Measurements from ENCODE around the gene IFI35. TPM values are rescaled to one million over a fixed set of nuclear protein-coding genes. Genes with fewer than 3 reads are reported as not detected.

IFI35 gene
- total RNA-seq = 2.1 and 10.4 TPM in 2 replicates

GRCh38 chr17:43006639-43007551 lies at the start of gene IFI35:
Gene IFI35, plus strand, starts transcription at chr17:43006784. Its CDS starts 164 bp downstream, at chr17:43006948.

GRCh38 chr17:42964161-42964932 lies 42.2 kb upstream of the IFI35 start, which contains the start of gene AARSD1:
Gene AARSD1, minus strand, starts transcription at chr17:42964454. Its CDS starts 14 bp downstream, at chr17:42964440.

GRCh38 chr17:42979511-42980273 lies 26.9 kb upstream of the IFI35 start, which contains the start of gene PTGES3L:
Gene PTGES3L, minus strand, starts transcription at chr17:42980080. Its CDS starts 27 bp downstream, at chr17:42980053.

GRCh38 chr17:42980274-42980765 lies 26.3 kb upstream of the IFI35 start, which contains the start of gene RUNDC1:
Gene RUNDC1, plus strand, starts transcription at chr17:42980565. Its CDS starts 12 bp downstream, at chr17:42980577.

GRCh38 chr17:42997984-42998938 lies 8.3 kb upstream of the IFI35 start, which contains the start of gene RPL27:
Gene RPL27, plus strand, starts transcription at chr17:42998419. Its CDS starts 332 bp downstream, at chr17:42998751.

GRCh38 chr17:43021741-43022512 lies 15.3 kb downstream of the IFI35 start, which contains the start of gene VAT1:
Gene VAT1, minus strand, starts transcription at chr17:43022385. Its CDS starts 63 bp downstream, at chr17:43022322.

GRCh38 chr17:43024407-43025289 lies 18.1 kb downstream of the IFI35 start, which contains the start of gene RND2:
Gene RND2, plus strand, starts transcription at chr17:43025231. Its CDS starts 117 bp downstream, at chr17:43025348.

Other genes with a start within 250 kb of the IFI35 start
- not detected in 2 replicates for gene RAMP2, start 245.6 kb upstream of the IFI35 start, total RNA-seq
- 66.1 and 83.6 TPM in 2 replicates for gene VPS25, start 233.3 kb upstream of the IFI35 start, total RNA-seq
- gene WNK4, start 226.2 kb upstream of the IFI35 start, total RNA-seq = 0.96 TPM in 1 of 2 replicates, not detected in the other
- gene COA3, start 208.1 kb upstream of the IFI35 start, total RNA-seq = 71.3 and 76.9 TPM in 2 replicates
- gene CNTD1, start 207.9 kb upstream of the IFI35 start, total RNA-seq = not detected in 2 replicates
- gene BECN1, start 182.5 kb upstream of the IFI35 start, total RNA-seq = 113 and 117 TPM in 2 replicates
- 65.2 and 83.6 TPM in 2 replicates for gene PSME3, start 173.4 kb upstream of the IFI35 start, total RNA-seq
- gene AOC2, start 162.2 kb upstream of the IFI35 start, total RNA-seq = 0.96 and 1.5 TPM in 2 replicates
- gene AOC3, start 155.6 kb upstream of the IFI35 start, total RNA-seq = under 0.01 and 0.24 TPM in 2 replicates
- gene G6PC1, start 106.0 kb upstream of the IFI35 start, total RNA-seq = under 0.01 TPM in 1 of 2 replicates, not detected in the other
- gene AARSD1, start 42.3 kb upstream of the IFI35 start, total RNA-seq = 11.9 and 14.0 TPM in 2 replicates
- gene PTGES3L, start 26.7 kb upstream of the IFI35 start, total RNA-seq = 0.21 and 0.24 TPM in 2 replicates
- 8.7 and 9.4 TPM in 2 replicates for gene RUNDC1, start 26.2 kb upstream of the IFI35 start, total RNA-seq
- 1,542 and 1,825 TPM in 2 replicates for gene RPL27, start 8.4 kb upstream of the IFI35 start, total RNA-seq
- gene VAT1, start 15.6 kb downstream of the IFI35 start, total RNA-seq = 94.8 and 149 TPM in 2 replicates
- gene RND2, start 18.4 kb downstream of the IFI35 start, total RNA-seq = 0.24 TPM in 1 of 2 replicates, not detected in the other
- gene BRCA1, start 118.6 kb downstream of the IFI35 start, total RNA-seq = 3.8 and 4.3 TPM in 2 replicates
- gene NBR1, start 164.4 kb downstream of the IFI35 start, total RNA-seq = 53.0 and 87.6 TPM in 2 replicates
- gene TMEM106A, start 205.1 kb downstream of the IFI35 start, total RNA-seq = 0.21 and 0.48 TPM in 2 replicates
- gene CCDC200, start 221.8 kb downstream of the IFI35 start, total RNA-seq = not detected in 2 replicates
- not detected in 2 replicates for gene RNU2-1, start 227.2 kb downstream of the IFI35 start, total RNA-seq

Data from tracheal epithelial cell (primary cell).